ENCODE results near the gene GOLIM4. TPM values are rescaled to one million over a fixed set of nuclear protein-coding genes. Genes with fewer than 3 reads are reported as not detected.

Gene GOLIM4
- total RNA-seq, 2 donors from 2014 or later = 52.3 to 52.4 TPM

GRCh38 chr3:168054447-168054846 lies 41.3 kb downstream of the GOLIM4 start:
- ATAC-seq = no peak
- intact Hi-C loops (cut with DNase I) = loop anchor here in 1 of 2 donors (5.0 kb wide), 1 partner anchor 38 kb away; no protein-coding TSS in a partner anchor
- no peak for DNase-seq

GRCh38 chr3:168053115-168053514 lies 42.6 kb downstream of the GOLIM4 start:
- DNase-seq (no peak), ATAC-seq (no peak)
- intact Hi-C loops (cut with DNase I) = loop anchor here in 1 of 2 donors (5.0 kb wide), 1 partner anchor 39 kb away; no protein-coding TSS in a partner anchor

DNA sequence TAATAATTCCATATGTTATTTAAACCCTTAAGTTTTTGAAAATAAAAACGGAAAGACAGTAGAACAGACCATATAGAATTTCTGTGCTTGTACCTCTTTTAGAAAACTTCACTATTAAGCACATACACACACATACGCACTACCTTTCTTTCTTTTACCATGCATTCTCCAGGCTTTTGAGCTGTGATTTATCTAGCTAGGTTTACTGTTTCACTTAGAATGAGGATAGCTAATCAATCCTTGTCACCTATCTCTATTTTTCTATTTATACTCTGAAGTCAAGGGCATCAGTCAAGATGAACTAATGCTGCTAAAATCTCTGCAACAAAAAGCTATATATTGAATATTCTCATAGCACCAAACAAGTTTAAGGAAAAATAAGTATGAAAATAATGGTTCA lies 43.2 kb downstream of the GOLIM4 start:
- intact Hi-C loops (cut with DNase I) = loop anchor here in 1 of 2 donors (5.0 kb wide), 1 partner anchor 40 kb away; no protein-coding TSS in a partner anchor
- no peak for ATAC-seq
- no peak for DNase-seq

GRCh38 chr3:168051531-168052471 lies 43.9 kb downstream of the GOLIM4 start:
- intact Hi-C loops (cut with DNase I) = loop anchor here in 1 of 2 donors (5.0 kb wide), 1 partner anchor 40 kb away; no protein-coding TSS in a partner anchor
- ATAC-seq (peak; percentile 28 to 59), DNase-seq (no peak)

DNA sequence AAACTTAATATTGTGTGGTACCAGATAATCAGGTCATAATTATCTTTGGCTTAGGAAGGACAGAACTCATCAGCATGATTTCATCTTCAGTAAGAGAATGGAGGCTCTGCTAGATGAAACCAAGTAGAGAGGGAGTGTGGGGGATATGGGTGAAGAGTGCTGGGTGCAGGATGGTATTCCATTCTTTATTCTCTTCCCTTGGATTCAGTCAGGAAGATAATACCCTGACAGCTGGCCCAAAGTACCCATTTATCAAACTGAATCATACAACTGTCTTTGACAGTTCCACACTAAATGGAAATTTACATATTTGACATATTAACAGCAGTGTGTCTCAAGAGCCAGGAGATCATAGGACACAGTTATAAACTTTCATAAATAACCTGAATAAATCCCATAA lies 44.7 kb downstream of the GOLIM4 start:
- DNase-seq = no peak
- no peak for ATAC-seq
- intact Hi-C loops (cut with DNase I) = loop anchor here in 1 of 2 donors (5.0 kb wide), 1 partner anchor 41 kb away; no protein-coding TSS in a partner anchor

GRCh38 chr3:168049367-168049974 lies 46.3 kb downstream of the GOLIM4 start:
- ATAC-seq = peak; percentile 29 to 42
- intact Hi-C loops (cut with DNase I) = loop anchor here in 1 of 2 donors (2.0 kb wide), 1 partner anchor 45 kb away; the partner anchor contains the start of gene GOLIM4
- no peak for DNase-seq

- intact Hi-C loops (cut with DNase I) = loop anchor here in 1 of 2 donors (2.0 kb wide), 1 partner anchor 46 kb away; the partner anchor contains the start of gene GOLIM4
Observed at GRCh38 chr3:168048414-168049330, 47.1 kb downstream of the GOLIM4 start.

GRCh38 chr3:168047936-168048335 lies 47.8 kb downstream of the GOLIM4 start:
- intact Hi-C loops (cut with DNase I) = loop anchor here (2.0 kb wide), 2 partner anchors 47 to 117 kb away; partner anchors contain the start of gene GOLIM4 (in 1 of the 2)
- ATAC-seq (no peak), DNase-seq (no peak)

More at GRCh38 chr3:168048414-168049330, 47.1 kb downstream of the GOLIM4 start:
- ATAC-seq (peak in 1 of 2 donors; percentile 48), DNase-seq (no peak)

- ATAC-seq = peak; percentile 63 to 76
- no peak for DNase-seq
- intact Hi-C loops (cut with DNase I) = loop anchor here (2.0 kb wide), 1 partner anchor 118 kb away; no protein-coding TSS in a partner anchor
Observed at GRCh38 chr3:168047190-168047795, 48.4 kb downstream of the GOLIM4 start.

- intact Hi-C loops (cut with DNase I) = loop anchor here (5.0 kb wide), 3 partner anchors 112 to 207 kb away; no protein-coding TSS in a partner anchor
- ATAC-seq (no peak), DNase-seq (no peak)
Observed at GRCh38 chr3:168044049-168044448, 51.7 kb downstream of the GOLIM4 start.

- intact Hi-C loops (cut with DNase I) = loop anchor here (5.0 kb wide), 3 partner anchors 108 to 203 kb away; no protein-coding TSS in a partner anchor
- DNase-seq (no peak), ATAC-seq (peak; percentile 62 to 74)
Observed at GRCh38 chr3:168040607-168041208, 55.0 kb downstream of the GOLIM4 start.

DNA sequence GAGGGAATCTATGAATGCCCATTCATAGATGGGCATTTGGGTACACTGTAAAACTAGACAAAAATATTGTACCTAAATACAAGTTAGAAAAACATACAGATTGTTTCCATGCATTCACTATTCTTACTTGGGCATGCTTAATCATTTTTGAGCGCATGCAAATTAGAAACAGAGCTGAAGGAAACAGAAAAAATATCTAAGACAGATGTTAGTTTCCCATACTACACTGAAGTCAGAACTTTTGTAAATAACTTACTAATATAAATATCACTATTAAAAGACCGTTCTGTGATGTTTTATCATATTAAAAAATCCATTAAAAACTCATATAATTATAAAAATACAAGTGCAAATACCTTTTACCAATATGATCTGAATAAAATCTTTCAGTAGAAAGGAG lies 58.7 kb downstream of the GOLIM4 start:
- intact Hi-C loops (cut with DNase I) = no loop called here
- no peak for ATAC-seq
- no peak for DNase-seq

- DNase-seq (no peak), ATAC-seq (no peak)
- intact Hi-C loops (cut with DNase I) = no loop called here
Observed at GRCh38 chr3:168036619-168037018, 59.1 kb downstream of the GOLIM4 start.

DNA sequence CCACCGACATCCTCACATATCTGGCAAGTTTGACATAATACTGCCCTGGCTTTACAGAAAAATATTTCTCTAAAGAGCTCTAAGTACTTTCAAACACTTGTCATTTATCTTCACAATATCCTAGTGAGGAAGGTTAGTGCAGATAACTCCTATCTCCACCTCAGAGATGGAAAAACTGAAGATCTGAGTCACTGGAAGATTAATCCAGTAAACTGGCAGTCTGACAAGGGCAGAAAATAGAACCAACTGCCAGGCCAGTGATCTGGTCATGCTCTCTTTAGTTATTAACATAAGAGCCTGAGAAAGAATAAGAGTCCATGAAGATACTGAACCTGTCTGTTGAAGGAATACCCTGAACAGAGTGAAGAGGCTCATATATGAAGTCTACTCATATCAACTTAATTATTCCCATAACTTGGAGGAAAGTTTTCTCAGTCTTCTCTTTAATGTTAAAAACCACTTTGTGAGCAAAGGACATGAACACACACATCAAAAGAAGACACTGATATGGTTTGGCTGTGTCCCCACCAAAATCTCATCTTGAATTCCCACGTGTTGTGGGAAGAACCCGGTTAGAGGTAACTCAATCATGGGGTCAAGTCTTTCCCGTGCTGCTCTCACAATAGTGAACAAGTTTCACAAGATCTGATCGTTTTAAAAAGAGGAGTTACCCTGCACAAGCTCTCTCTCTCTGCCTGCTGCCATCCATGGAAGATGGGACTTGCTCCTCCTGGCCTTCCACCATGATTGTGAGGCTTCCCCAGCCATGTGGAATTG lies 61.4 kb downstream of the GOLIM4 start:
- intact Hi-C loops (cut with DNase I) = no loop called here
- ATAC-seq (peak; percentile 84 to 94), DNase-seq (no peak)

- ATAC-seq = no peak
Observed at GRCh38 chr3:168030577-168030976, 65.1 kb downstream of the GOLIM4 start.

GRCh38 chr3:168029705-168030104 lies 66.0 kb downstream of the GOLIM4 start:
- intact Hi-C loops (cut with DNase I) = no loop called here
- DNase-seq (no peak), ATAC-seq (no peak)

More at GRCh38 chr3:168030577-168030976, 65.1 kb downstream of the GOLIM4 start:
- no peak for DNase-seq
- intact Hi-C loops (cut with DNase I) = no loop called here

- intact Hi-C loops (cut with DNase I) = no loop called here
- no peak for ATAC-seq
- no peak for DNase-seq
Observed at GRCh38 chr3:168028086-168028485, 67.6 kb downstream of the GOLIM4 start.
